B cell (primary cell): ENCODE results near the gene DHRS7. TPM values are rescaled to one million over a fixed set of nuclear protein-coding genes. Genes with fewer than 3 reads are reported as not detected.

ENCODE experiments used
- ATAC-seq: fragments of 200-7000 bp; cut with Tn5 transposase; one replicate; pipeline ENCODE4 v1.10.0; 2021; ENCODE audit warnings: low read depth, mild to moderate bottlenecking, moderate number of reproducible peaks, moderate library complexity
- CTCF ChIA-PET: fragments of 350-600 bp; sonication (Branson Sonifier 250); formaldehyde crosslinking; loops from one replicate; lab custom pipeline; 2021; ENCODE audit warnings: antibody characterized with exemption, inconsistent platforms; lab: Charles Lee
- POLR2A ChIA-PET: fragments of 350-600 bp; sonication (Branson Sonifier 250); formaldehyde crosslinking; loops from one replicate; lab custom pipeline; 2021; ENCODE audit warnings: antibody characterized with exemption; lab: Charles Lee
- DNase-seq: peaks from one replicate; pipeline ENCODE4 v3.0.0; 2013
- H2AFZ ChIP-seq: 2 replicates; pipeline ENCODE4 v1.6.1; 2012; ENCODE audit warnings: mild to moderate bottlenecking, low read depth, low read length; ENCODE audit not compliant: insufficient read depth, poor library complexity, severe bottlenecking
- H3K27ac ChIP-seq, 2 donors: 1 replicate in 1 of 2; 2 replicates in 1 of 2; pipeline ENCODE4 v1.5.1; 2012 to 2013; ENCODE audit warnings: low read length in 2 of 2, mild to moderate bottlenecking in 2 of 2, moderate library complexity in 1 of 2
- H3K27me3 ChIP-seq, 4 experiments: fragments of 200-600 bp in 1 of 4; sonication (generic) in 1 of 4; replicated peaks in 1 of 4; 1 replicate in 2 of 4; 2 replicates in 2 of 4; pipeline versions ENCODE4 v1.6.1 to v1.7.0; 2013 to 2016; ENCODE audit warnings: low read length in 3 of 4, mild to moderate bottlenecking in 2 of 4, mixed read lengths in 1 of 4, moderate library complexity in 1 of 4; ENCODE audit not compliant: insufficient read depth in 4 of 4, control insufficient read depth in 3 of 4; ENCODE audit errors: control extremely low read depth in 1 of 4
- H3K36me3 ChIP-seq, 2 experiments: replicated peaks in 1 of 2; 1 replicate in 1 of 2; 2 replicates in 1 of 2; pipeline versions ENCODE4 v1.6.1 to v1.7.1; 2013; ENCODE audit warnings: low read length in 1 of 2; ENCODE audit not compliant: insufficient read depth in 2 of 2, control insufficient read depth in 1 of 2; ENCODE audit errors: control extremely low read depth in 1 of 2, extremely low read depth in 1 of 2
- H3K4me1 ChIP-seq, 2 donors: fragments of 200-600 bp in 1 of 2; sonication (generic) in 1 of 2; 1 replicate in 1 of 2; 2 replicates in 1 of 2; pipeline versions ENCODE4 v1.5.1 to v1.6.1; 2013 to 2017; ENCODE audit warnings: low read length in 2 of 2; ENCODE audit not compliant: control insufficient read depth in 2 of 2, insufficient read depth in 2 of 2
- H3K4me2 ChIP-seq: replicated peaks from 2 replicates; pipeline ENCODE3; 2012; ENCODE audit warnings: mild to moderate bottlenecking, low read depth, low read length; ENCODE audit not compliant: poor library complexity, severe bottlenecking
- H3K4me3 ChIP-seq, 5 experiments: fragments of 200-600 bp in 1 of 5; sonication (generic) in 1 of 5; 1 replicate in 3 of 5; 2 replicates in 2 of 5; pipeline versions ENCODE4 v1.5.1 to v1.7.0; 2011 to 2016; ENCODE audit warnings: low read length in 4 of 5, mild to moderate bottlenecking in 4 of 5, low read depth in 2 of 5, control low read depth in 1 of 5, moderate library complexity in 1 of 5; ENCODE audit not compliant: insufficient read depth in 1 of 5; ENCODE audit errors: control extremely low read depth in 1 of 5, extremely low read depth in 1 of 5
- H3K79me2 ChIP-seq: fragments of 200-600 bp; sonication (generic); one replicate; pipeline ENCODE4 v1.6.0; 2016; ENCODE audit warnings: low read length; ENCODE audit not compliant: control insufficient read depth, insufficient read depth
- H3K9ac ChIP-seq: fragments of 200-600 bp; sonication (generic); 2 replicates; pipeline ENCODE4 v1.6.1; 2017; ENCODE audit warnings: mild to moderate bottlenecking, low read length, moderate library complexity
- H3K9me3 ChIP-seq, 3 donors: one replicate each; pipeline versions ENCODE4 v1.6.1 to v1.7.1; 2013; ENCODE audit warnings: low read length in 2 of 3; ENCODE audit not compliant: control insufficient read depth in 2 of 3, insufficient read depth in 1 of 3; ENCODE audit errors: control extremely low read depth in 1 of 3
- H4K20me1 ChIP-seq: 2 replicates; pipeline ENCODE4 v1.6.0; 2012; ENCODE audit warnings: mild to moderate bottlenecking, low read length; ENCODE audit not compliant: insufficient read depth, control insufficient read depth, poor library complexity, severe bottlenecking
- H3K27ac Mint-ChIP-seq: one replicate; pipeline ENCODE4 v1.8.0; 2021; ENCODE audit warnings: mixed read lengths
- H3K27me3 Mint-ChIP-seq: one replicate; pipeline ENCODE4 v1.8.0; 2021; ENCODE audit warnings: mixed read lengths
- H3K4me1 Mint-ChIP-seq: one replicate; pipeline ENCODE4 v1.8.0; 2021; ENCODE audit warnings: mixed read lengths
- H3K4me3 Mint-ChIP-seq: one replicate; pipeline ENCODE4 v1.8.0; 2021; ENCODE audit warnings: mixed read lengths
- H3K9me3 Mint-ChIP-seq: one replicate; pipeline ENCODE4 v1.8.0; 2022; ENCODE audit warnings: mixed read lengths; ENCODE audit not compliant: insufficient read depth
- EZH2 ChIP-seq: IDR thresholded peaks from 2 replicates; pipeline ENCODE4 v1.6.1; 2012; ENCODE audit warnings: borderline replicate concordance, low read depth, mild to moderate bottlenecking, moderate library complexity, low read length; ENCODE audit not compliant: insufficient read depth, poor library complexity, severe bottlenecking
- WGBS: methylation state at CpG from one replicate; pipeline ENCODE4 v1.1.5; 2013; ENCODE audit warnings: missing lambda C conversion rate; ENCODE audit not compliant: insufficient coverage; 5-methylcytosine and 5-hydroxymethylcytosine counted together
- intact Hi-C: fragments of 100-400 bp; cut with micrococcal nuclease; formaldehyde crosslinking; loops from one replicate; pipeline ENCODE4 v1.10.0; 2022
- polyA plus RNA-seq: library from polyadenylated mRNA; depleted of rRNA; stranded (reverse); fragments of >200 nt; gene quantifications from 2 replicates; pipeline ENCODE4 v1.2.3, GENCODE V29; 2012
- total RNA-seq, 2 donors: library from RNA; stranded (reverse); fragments of 120-200 nt in 1 of 2; gene quantifications; 1 replicate in 1 of 2; 2 replicates in 1 of 2; pipeline versions ENCODE4 v1.2.3 to v1.2.4, GENCODE V29; 2013 to 2022
- TF ChIP-seq, protein P1 (sequence below): fragments of 200-600 bp; IDR thresholded peaks from one replicate; pipeline ENCODE4 v1.8.0; 2022; ENCODE audit warnings: antibody characterized with exemption, mild to moderate bottlenecking

DHRS7 gene
- total and polyA plus RNA-seq, 2 donors (not counting 1 experiment from before 2014, with no cell fraction given), result 25.0 to 47.5 TPM

DNA sequence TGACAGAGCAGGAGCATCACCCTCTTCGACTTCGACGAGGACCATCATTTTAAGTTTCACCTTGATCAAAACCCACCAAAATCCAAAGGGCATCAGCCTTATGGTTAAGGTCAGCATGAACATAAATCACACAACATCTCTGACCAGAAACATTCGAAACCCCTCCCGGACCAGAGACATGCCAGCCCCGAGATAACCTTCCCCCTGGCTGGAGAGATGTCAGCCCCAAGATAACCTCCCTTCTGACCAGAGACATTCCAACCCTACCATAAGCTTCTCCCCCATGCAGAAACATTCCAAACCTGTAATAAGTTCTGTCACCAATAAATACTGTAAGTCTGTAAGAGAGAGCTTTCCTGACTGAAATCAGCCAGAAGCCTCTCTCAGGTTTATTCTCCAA is 67.2 kb downstream of the DHRS7 start:
- no peak overlapping the region for H2AFZ ChIP-seq
- peaks cover 81% of the 10 kb centered on the region for H3K79me2 ChIP-seq
- H3K4me1 Mint-ChIP-seq, result peaks cover 41% of the 10 kb centered on the region
- DNase-seq (no peak), ATAC-seq (no peak)
- no peak overlapping the region for H3K9ac ChIP-seq
- no peaks in the 10 kb centered on the region for H4K20me1 ChIP-seq
- H3K27me3 Mint-ChIP-seq, result no peaks in the 10 kb centered on the region
- H3K4me2 ChIP-seq, result no peak overlapping the region
- no peaks in the 10 kb centered on the region for H3K9me3 Mint-ChIP-seq
- no peak overlapping the region for H3K4me3 Mint-ChIP-seq
- no peak overlapping the region for H3K27ac ChIP-seq
- TF ChIP-seq EZH2, result no peak
- TF ChIP-seq, protein P1, sequence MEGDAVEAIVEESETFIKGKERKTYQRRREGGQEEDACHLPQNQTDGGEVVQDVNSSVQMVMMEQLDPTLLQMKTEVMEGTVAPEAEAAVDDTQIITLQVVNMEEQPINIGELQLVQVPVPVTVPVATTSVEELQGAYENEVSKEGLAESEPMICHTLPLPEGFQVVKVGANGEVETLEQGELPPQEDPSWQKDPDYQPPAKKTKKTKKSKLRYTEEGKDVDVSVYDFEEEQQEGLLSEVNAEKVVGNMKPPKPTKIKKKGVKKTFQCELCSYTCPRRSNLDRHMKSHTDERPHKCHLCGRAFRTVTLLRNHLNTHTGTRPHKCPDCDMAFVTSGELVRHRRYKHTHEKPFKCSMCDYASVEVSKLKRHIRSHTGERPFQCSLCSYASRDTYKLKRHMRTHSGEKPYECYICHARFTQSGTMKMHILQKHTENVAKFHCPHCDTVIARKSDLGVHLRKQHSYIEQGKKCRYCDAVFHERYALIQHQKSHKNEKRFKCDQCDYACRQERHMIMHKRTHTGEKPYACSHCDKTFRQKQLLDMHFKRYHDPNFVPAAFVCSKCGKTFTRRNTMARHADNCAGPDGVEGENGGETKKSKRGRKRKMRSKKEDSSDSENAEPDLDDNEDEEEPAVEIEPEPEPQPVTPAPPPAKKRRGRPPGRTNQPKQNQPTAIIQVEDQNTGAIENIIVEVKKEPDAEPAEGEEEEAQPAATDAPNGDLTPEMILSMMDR, result no peak
- ChIA-PET CTCF (no interaction called here), POLR2A (no interaction called here)
- peaks cover 13 to 14% of the 10 kb centered on the region in 2 donors for H3K4me1 ChIP-seq
- no peak overlapping the region for H3K27ac Mint-ChIP-seq
- no peaks in the 10 kb centered on the region for H3K27me3 ChIP-seq
- peaks cover 0 to 4% of the 10 kb centered on the region in 2 experiments for H3K36me3 ChIP-seq
- intact Hi-C loops, result loop anchor here (10.0 kb wide), 1 partner anchor 627 kb away; the partner anchor contains the start of gene SIX4
- H3K9me3 ChIP-seq, result no peaks in the 10 kb centered on the region
- H3K4me3 ChIP-seq, result no peak overlapping the region
- WGBS, result 96% methylated on average over 6 of the region's 6 CpGs

DNA sequence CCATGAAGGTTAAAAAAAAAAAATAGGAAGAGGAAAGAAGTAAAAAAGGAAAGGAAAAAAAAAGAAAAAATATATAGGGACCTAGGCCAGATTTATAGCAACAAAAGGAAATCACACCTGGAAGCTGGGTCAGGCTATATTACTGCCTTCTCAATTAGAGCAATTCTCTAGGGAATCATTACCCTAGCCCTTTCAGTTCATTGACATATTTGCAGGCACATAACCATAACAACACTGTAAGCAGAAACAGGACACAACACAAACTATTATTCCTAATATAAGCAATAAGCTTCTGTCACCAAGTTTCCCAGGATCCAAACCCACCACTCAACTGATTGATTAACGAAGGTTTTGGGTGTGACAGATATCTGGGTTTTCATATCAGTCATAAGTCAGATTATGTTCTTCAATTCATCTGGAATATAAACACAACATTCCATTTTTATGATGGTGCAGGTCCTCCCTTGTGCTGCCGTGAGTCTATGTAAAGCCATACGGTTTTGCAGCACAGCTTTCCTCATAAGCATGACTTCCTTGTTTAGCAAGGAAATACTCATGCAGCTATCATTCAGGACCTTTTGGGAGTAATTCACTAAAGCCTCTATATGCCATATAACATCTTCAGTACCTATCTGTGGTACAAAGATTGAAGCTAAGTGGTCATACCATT is 69.3 kb downstream of the DHRS7 start:
- Histone ChIP-seq H2AFZ (no peak overlapping the region), H3K4me2 (no peak overlapping the region), H3K9me3 (no peaks in the 10 kb centered on the region), H3K4me3 (no peak overlapping the region), H4K20me1 (no peaks in the 10 kb centered on the region), H3K36me3 (peaks cover 0 to 4% of the 10 kb centered on the region in 2 experiments), H3K27me3 (no peaks in the 10 kb centered on the region), H3K4me1 (peaks cover 18 to 20% of the 10 kb centered on the region in 2 donors), H3K27ac (no peak overlapping the region), H3K9ac (no peak overlapping the region), H3K79me2 (peaks cover 80% of the 10 kb centered on the region)
- ATAC-seq, result no peak
- Mint-ChIP-seq H3K4me1 (peaks cover 44% of the 10 kb centered on the region), H3K4me3 (no peak overlapping the region), H3K27me3 (no peaks in the 10 kb centered on the region), H3K9me3 (no peaks in the 10 kb centered on the region), H3K27ac (no peak overlapping the region)
- intact Hi-C loops, result loop anchor here (10.0 kb wide), 1 partner anchor 629 kb away; the partner anchor contains the start of gene SIX4
- POLR2A ChIA-PET, result no interaction called here
- WGBS, result 33% methylated on average over 1 of the region's 3 CpGs
- TF ChIP-seq EZH2, result no peak
- TF ChIP-seq, protein P1, result no peak
- DNase-seq, result no peak
- CTCF ChIA-PET, result interaction anchor here (1.1 kb wide), 1 partner anchor 126 kb away, joined by 3 read pairs; no protein-coding TSS in a partner anchor
